SK-N-SH treated with all-trans-retinoic acid at 6 μM for 48 hours (cell line): ENCODE results near the gene ADAMTS2.

Experiments
- RARB ChIP-seq: fragments of 250-450 bp; sonication (Bioruptor Pico); IDR thresholded peaks from 2 replicates; pipeline ENCODE4 v1.8.0; 2021; ENCODE audit warnings: mild to moderate bottlenecking, moderate library complexity
- ZFP30 ChIP-seq: fragments of 450-650 bp; formaldehyde crosslinking; IDR thresholded peaks from 2 replicates; pipeline ENCODE4 v1.5.0; 2022; ENCODE audit warnings: mild to moderate bottlenecking, moderate library complexity

DNA sequence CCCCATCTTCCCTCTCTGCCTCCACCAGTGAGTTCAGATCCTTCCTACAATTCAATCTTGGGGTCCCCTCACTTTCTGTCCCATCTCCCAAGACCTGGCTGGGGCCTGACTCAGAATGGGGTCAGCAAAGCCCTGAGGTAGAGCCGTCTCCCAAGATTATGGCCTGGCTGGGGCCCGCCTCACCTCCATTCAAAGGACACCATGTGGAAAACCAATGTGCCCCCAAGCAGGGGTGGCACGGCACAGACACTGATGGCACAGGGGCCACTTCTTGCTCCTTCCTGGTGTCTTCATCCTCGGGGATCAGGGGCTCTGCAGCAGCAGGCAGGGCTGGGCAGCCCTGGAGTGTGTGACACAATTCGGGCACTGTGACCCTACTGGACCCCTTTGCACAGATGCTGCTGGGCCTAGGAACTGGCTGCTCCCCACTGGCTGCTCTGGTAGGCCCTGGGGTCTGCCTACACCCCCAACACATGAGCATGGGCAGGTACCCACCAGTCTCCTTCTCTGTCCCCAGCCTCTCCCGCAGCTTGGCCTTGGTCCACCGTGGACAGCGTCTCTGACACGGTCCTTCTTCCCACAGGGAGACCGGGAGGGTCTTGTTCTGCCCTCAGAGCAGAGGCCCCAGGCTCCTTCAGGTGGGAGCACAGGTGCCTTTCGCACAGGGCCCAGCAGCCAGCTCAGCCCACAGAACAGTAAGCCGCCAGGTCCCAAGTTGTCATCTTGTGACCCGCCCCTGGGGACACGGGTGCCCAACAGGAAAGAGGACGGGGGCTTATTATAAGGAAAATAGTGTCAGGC, 89.5 kb downstream of the ADAMTS2 start:
- no peak for TF ChIP-seq RARB
- TF ChIP-seq ZFP30 = no peak
